MCF 10A (cell line): ENCODE results near the gene C11orf86. TPM values are rescaled to one million over a fixed set of nuclear protein-coding genes. Genes with fewer than 3 reads are reported as not detected.
A peak's percentile ranks its signal among the peaks of the same experiment; 100 is the strongest.

Source experiments
- BruUV-seq: library from RNA; stranded (reverse); fragments of 400-500 nt; replicated peaks from 2 replicates; lab custom pipeline; 2021; lab: Mats Ljungman, UMichigan
- CTCF ChIA-PET: fragments of 300-600 bp; sonication (Branson Sonifier 250); formaldehyde crosslinking; extraction: SDS; loops from one replicate; lab custom pipeline; 2021; ENCODE audit warnings: antibody characterized with exemption, inconsistent platforms; lab: Yijun Ruan, JAX
- POLR2A ChIA-PET: fragments of 300-600, 350-650 bp; sonication (Branson Sonifier 250); formaldehyde crosslinking; extraction: SDS; loops from one replicate; lab custom pipeline; 2020; ENCODE audit warnings: antibody characterized with exemption, inconsistent platforms; lab: Yijun Ruan, JAX
- DNase-seq: peaks from one replicate; pipeline ENCODE4 v3.0.0-alpha.2; 2018; ENCODE audit not compliant: unreplicated experiment
- H3K27ac Mint-ChIP-seq: one replicate; pipeline ENCODE4 v1.8.0; 2022; ENCODE audit warnings: mild to moderate bottlenecking, low read depth, mixed read lengths; ENCODE audit not compliant: unreplicated experiment
- H3K27me3 Mint-ChIP-seq: one replicate; pipeline ENCODE4 v1.8.0; 2022; ENCODE audit warnings: mixed read lengths; ENCODE audit not compliant: insufficient read depth, unreplicated experiment
- H3K36me3 Mint-ChIP-seq: one replicate; pipeline ENCODE4 v1.8.0; 2022; ENCODE audit warnings: mild to moderate bottlenecking, moderate library complexity, mixed read lengths; ENCODE audit not compliant: insufficient read depth, unreplicated experiment
- H3K4me1 Mint-ChIP-seq: one replicate; pipeline ENCODE4 v1.8.0; 2022; ENCODE audit warnings: mixed read lengths; ENCODE audit not compliant: insufficient read depth, unreplicated experiment
- H3K4me3 Mint-ChIP-seq: one replicate; pipeline ENCODE4 v1.8.0; 2022; ENCODE audit warnings: mild to moderate bottlenecking, moderate library complexity, mixed read lengths; ENCODE audit not compliant: unreplicated experiment
- H3K9me3 Mint-ChIP-seq: one replicate; pipeline ENCODE4 v1.8.0; 2022; ENCODE audit warnings: mixed read lengths; ENCODE audit not compliant: unreplicated experiment
- intact Hi-C: fragments of 100-400 bp; cut with micrococcal nuclease; formaldehyde crosslinking; loops from 2 replicates; pipeline ENCODE4 v1.14.1; 2022
- total RNA-seq: library from RNA; stranded (reverse); gene quantifications from 2 replicates; pipeline ENCODE4 v1.2.3, GENCODE V29; 2022
- TF ChIP-seq, protein P1 (sequence below): fragments of 200-600 bp; IDR thresholded peaks from one replicate; pipeline ENCODE4 v1.8.0; 2022; ENCODE audit warnings: antibody characterized with exemption, mild to moderate bottlenecking; ENCODE audit not compliant: unreplicated experiment

The C11orf86 gene
- total RNA-seq, 1 experiment from 2014 or later: not detected

DNA sequence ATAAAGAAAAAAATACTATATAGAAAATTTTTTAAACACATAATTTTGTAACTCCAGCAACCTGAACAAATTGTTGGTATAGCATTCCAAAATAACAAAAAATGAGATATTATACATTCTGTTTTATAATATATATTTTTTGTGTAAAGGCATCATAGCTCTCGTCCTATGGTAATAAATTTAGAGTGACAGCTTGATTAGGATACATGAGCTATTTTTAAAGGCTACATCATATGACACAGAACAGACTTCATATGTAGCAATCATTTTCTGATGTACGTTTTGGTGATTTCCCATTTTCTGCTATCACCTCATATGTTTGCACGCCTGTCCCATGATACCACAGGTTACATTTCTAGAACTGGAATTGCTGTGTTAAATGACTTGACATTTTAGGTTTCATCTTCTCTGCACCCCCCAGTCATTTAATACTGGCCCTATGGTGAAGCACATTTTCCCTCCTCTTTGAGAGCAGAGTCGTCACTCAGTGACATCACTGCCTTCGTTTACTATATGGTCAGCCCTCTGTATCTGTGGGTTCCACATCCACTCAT is 36.4 kb upstream of the C11orf86 start:
- no TSS peak for BruUV-seq
- no peaks in the 10 kb centered on the region for H3K9me3 Mint-ChIP-seq
- H3K4me1 Mint-ChIP-seq: peaks cover 34% of the 10 kb centered on the region
- DNase-seq: no peak
- intact Hi-C loops: no loop called here
- no peak overlapping the region for H3K27ac Mint-ChIP-seq
- H3K36me3 Mint-ChIP-seq: peaks cover 20% of the 10 kb centered on the region
- H3K4me3 Mint-ChIP-seq: no peak overlapping the region
- POLR2A ChIA-PET: interaction anchor here (0.6 to 6.2 kb wide), 3 partner anchors 11 to 30 kb away, joined by 3 to 62 read pairs (median 3); partner anchors contain the start of gene PC
- TF ChIP-seq, protein P1, sequence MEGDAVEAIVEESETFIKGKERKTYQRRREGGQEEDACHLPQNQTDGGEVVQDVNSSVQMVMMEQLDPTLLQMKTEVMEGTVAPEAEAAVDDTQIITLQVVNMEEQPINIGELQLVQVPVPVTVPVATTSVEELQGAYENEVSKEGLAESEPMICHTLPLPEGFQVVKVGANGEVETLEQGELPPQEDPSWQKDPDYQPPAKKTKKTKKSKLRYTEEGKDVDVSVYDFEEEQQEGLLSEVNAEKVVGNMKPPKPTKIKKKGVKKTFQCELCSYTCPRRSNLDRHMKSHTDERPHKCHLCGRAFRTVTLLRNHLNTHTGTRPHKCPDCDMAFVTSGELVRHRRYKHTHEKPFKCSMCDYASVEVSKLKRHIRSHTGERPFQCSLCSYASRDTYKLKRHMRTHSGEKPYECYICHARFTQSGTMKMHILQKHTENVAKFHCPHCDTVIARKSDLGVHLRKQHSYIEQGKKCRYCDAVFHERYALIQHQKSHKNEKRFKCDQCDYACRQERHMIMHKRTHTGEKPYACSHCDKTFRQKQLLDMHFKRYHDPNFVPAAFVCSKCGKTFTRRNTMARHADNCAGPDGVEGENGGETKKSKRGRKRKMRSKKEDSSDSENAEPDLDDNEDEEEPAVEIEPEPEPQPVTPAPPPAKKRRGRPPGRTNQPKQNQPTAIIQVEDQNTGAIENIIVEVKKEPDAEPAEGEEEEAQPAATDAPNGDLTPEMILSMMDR: no peak
- CTCF ChIA-PET: no interaction called here
- H3K27me3 Mint-ChIP-seq: no peaks in the 10 kb centered on the region

DNA sequence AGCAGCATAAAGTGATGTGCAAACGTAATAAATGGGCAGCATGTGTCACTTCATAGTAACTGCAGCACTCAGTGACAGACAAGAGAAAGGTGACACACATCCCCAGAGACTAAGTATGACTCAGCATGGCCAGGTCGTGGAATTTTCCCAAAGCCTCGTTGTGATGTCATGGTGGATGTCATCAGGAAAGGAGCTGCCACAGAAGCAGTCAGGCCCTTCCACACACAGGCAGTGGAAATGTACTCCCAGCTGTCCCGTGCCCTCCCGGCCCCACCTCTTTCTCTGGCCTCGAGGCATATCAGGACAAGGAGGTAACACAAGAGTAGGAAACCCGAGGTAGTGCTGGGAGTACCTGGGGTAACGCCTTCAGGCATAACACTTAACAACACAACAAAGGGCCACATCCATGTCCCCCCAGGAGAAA is 25.0 kb upstream of the C11orf86 start:
- DNase-seq: peak; percentile 67
- ChIA-PET CTCF (interaction anchor here (0.7 to 1.9 kb wide), 3 partner anchors 19 to 69 kb away, joined by 3 to 4 read pairs (median 3); no protein-coding TSS in a partner anchor), POLR2A (interaction anchor here (0.6 to 6.7 kb wide), 7 partner anchors 8 to 106 kb away, joined by 3 to 62 read pairs (median 3); partner anchors contain the start of genes PC and RHOD)
- intact Hi-C loops: no loop called here
- BruUV-seq: no TSS peak
- Mint-ChIP-seq H3K36me3 (peaks cover 21% of the 10 kb centered on the region), H3K4me3 (no peak overlapping the region), H3K9me3 (no peaks in the 10 kb centered on the region), H3K4me1 (peaks cover 17% of the 10 kb centered on the region), H3K27me3 (no peaks in the 10 kb centered on the region), H3K27ac (peak overlapping the region; percentile 18)
- TF ChIP-seq, protein P1: no peak

GRCh38 chr11:66951135-66951534 is 24.0 kb upstream of the C11orf86 start:
- DNase-seq: no peak
- H3K4me1 Mint-ChIP-seq: peaks cover 23% of the 10 kb centered on the region
- CTCF ChIA-PET: interaction anchor here (0.5 to 1.9 kb wide), 2 partner anchors 25 to 48 kb away, joined by 4 read pairs; no protein-coding TSS in a partner anchor
- BruUV-seq: no TSS peak
- TF ChIP-seq, protein P1: no peak
- POLR2A ChIA-PET: interaction anchor here (1.1 to 6.7 kb wide), 4 partner anchors 7 to 76 kb away, joined by 3 to 62 read pairs (median 8); partner anchors contain the start of gene PC
- H3K4me3 Mint-ChIP-seq: no peak overlapping the region
- intact Hi-C loops: no loop called here
- H3K9me3 Mint-ChIP-seq: no peaks in the 10 kb centered on the region
- H3K27me3 Mint-ChIP-seq: no peaks in the 10 kb centered on the region
- peaks cover 26% of the 10 kb centered on the region for H3K36me3 Mint-ChIP-seq
- no peak overlapping the region for H3K27ac Mint-ChIP-seq

DNA sequence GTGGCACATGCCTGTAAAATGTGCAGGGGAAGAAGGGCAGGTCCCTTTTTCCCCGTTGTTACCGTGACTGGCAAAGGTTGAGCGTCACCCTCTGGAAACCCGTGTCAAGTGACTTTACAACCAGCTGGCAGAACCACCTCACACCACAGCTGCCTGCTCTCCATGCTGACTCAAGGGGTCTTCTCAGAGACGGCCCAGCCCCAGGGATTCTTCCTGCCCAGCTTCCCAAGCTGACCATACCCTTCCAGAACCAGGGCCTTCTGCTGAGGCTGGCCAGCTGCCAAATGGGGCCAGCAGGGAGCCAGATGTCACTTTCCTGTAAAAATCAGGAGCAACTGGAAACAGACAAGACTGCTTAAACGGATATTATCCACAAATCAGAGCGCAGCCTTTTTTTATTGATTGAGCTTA is 23.2 kb upstream of the C11orf86 start:
- Mint-ChIP-seq H3K4me1 (peaks cover 31% of the 10 kb centered on the region), H3K27ac (no peak overlapping the region), H3K4me3 (no peak overlapping the region), H3K9me3 (no peaks in the 10 kb centered on the region), H3K27me3 (no peaks in the 10 kb centered on the region), H3K36me3 (peaks cover 20% of the 10 kb centered on the region)
- intact Hi-C loops: no loop called here
- TF ChIP-seq, protein P1: no peak
- POLR2A ChIA-PET: interaction anchor here (0.6 to 6.7 kb wide), 3 partner anchors 16 to 25 kb away, joined by 3 to 62 read pairs (median 3); no protein-coding TSS in a partner anchor
- DNase-seq: no peak
- BruUV-seq: no TSS peak
- CTCF ChIA-PET: interaction anchor here (0.5 to 1.9 kb wide), 2 partner anchors 24 to 70 kb away, joined by 3 to 4 read pairs; no protein-coding TSS in a partner anchor
